AML-193 (cell line): Measurements from ENCODE around the gene SOX6.

Source experiments
- DNase-seq, 2 experiments: peaks; one replicate each; lab custom pipeline; 2025; lab: John Stamatoyannopoulos, UW

SOX6 gene

GRCh38 chr11:15957234-15957633 is 399.1 kb downstream of the SOX6 start:
- no peak for DNase-seq

- no peak for DNase-seq
These were observed 400.0 kb downstream of the SOX6 start for GRCh38 chr11:15956302-15956701.

- no peak for DNase-seq
These were observed 400.8 kb downstream of the SOX6 start for GRCh38 chr11:15955595-15955994.

GRCh38 chr11:15947681-15948648 is 408.4 kb downstream of the SOX6 start:
- DNase-seq = no peak

GRCh38 chr11:15945726-15946125 is 410.6 kb downstream of the SOX6 start:
- DNase-seq = no peak

GRCh38 chr11:15944460-15944859 is 411.9 kb downstream of the SOX6 start:
- no peak for DNase-seq

- DNase-seq = no peak
These were observed 412.7 kb downstream of the SOX6 start for GRCh38 chr11:15943418-15944197.

GRCh38 chr11:15942936-15943335 is 413.4 kb downstream of the SOX6 start:
- DNase-seq = no peak

GRCh38 chr11:15942126-15942525 is 414.2 kb downstream of the SOX6 start:
- DNase-seq = no peak

GRCh38 chr11:15941206-15941770 is 415.1 kb downstream of the SOX6 start:
- DNase-seq = no peak

GRCh38 chr11:15940462-15941205 is 415.7 kb downstream of the SOX6 start:
- no peak for DNase-seq

GRCh38 chr11:15938983-15939382 is 417.4 kb downstream of the SOX6 start:
- no peak for DNase-seq

GRCh38 chr11:15938121-15938611 is 418.2 kb downstream of the SOX6 start:
- no peak for DNase-seq

- DNase-seq = no peak
These were observed 418.7 kb downstream of the SOX6 start for GRCh38 chr11:15937601-15938120.

GRCh38 chr11:15936011-15936410 is 420.3 kb downstream of the SOX6 start:
- DNase-seq = no peak

GRCh38 chr11:15935373-15935772 is 421.0 kb downstream of the SOX6 start:
- no peak for DNase-seq

- no peak for DNase-seq
These were observed 422.3 kb downstream of the SOX6 start for GRCh38 chr11:15933886-15934625.

GRCh38 chr11:15932417-15932816 is 423.9 kb downstream of the SOX6 start:
- DNase-seq = no peak

GRCh38 chr11:15931497-15931896 is 424.8 kb downstream of the SOX6 start:
- no peak for DNase-seq

GRCh38 chr11:15930442-15931025 is 425.8 kb downstream of the SOX6 start:
- DNase-seq = no peak
